Measurements from ENCODE around the gene OLFML3.
"Not testable (repeated sequence)": the region's sequence is repeated elsewhere in the genome, so short reads cannot be mapped to it uniquely, and the experiment has no call there.

The OLFML3 gene

DNA sequence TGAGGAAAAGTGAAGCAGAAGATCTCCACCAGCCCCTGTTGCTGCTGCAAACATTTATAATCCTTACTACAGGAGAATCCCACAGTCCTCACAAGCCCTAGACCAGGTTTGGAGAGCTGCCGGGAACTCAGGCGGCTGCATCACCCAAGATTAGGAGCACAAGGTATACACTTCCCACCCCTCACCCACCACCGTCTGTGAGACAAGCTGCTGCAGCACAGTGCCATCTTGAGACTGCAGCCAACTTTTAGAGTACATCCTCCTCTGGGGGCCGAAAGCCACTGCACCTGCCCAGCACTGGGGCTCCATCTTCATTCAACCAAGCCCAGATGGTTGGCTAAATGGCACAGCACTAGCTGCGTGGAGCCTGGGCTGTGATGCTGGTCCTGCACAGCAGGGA lies 13.8 kb downstream of the OLFML3 start:
- no peak for DNase-seq (ENCODE audit: low read depth)

DNA sequence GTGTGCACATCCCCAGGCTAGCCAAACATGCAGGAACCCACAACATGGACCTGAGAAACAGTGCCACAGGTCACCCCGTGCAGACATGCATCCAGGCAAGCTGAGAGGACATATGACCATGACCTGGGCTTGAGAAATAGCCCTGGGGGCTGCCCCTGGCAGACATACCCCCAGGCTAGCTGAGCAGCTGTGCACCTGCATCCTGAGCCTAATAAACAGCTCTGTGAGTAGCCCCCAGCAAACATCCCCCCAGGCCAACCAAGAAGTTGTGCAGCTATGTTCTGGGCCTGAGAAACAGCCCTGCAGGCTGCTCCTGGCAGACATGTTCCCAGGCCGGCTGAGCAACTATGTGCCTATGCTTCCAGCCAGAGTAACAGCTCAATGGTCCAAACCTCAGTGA lies 14.5 kb downstream of the OLFML3 start:
- DNase-seq (ENCODE audit: low read depth), result no peak

DNA sequence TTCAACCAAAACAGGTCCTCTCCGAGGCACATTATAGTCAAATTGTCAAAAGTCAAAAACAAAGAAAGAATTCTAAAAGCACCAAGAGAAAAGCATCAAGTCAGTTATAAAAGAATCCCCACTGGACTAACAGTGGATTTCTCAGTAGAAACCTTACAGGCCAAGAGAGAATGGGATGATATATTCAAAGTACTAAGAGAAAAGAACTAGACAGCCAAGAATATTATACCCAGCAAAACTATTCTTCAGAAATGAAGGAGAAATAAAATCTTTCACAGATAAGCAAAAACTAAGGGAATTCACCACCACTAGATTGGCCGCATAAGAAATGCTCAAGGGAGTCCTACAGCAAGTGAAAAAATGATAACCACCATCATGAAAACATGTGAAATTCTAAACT lies 16.1 kb downstream of the OLFML3 start:
- no peak for DNase-seq (ENCODE audit: low read depth)

DNA sequence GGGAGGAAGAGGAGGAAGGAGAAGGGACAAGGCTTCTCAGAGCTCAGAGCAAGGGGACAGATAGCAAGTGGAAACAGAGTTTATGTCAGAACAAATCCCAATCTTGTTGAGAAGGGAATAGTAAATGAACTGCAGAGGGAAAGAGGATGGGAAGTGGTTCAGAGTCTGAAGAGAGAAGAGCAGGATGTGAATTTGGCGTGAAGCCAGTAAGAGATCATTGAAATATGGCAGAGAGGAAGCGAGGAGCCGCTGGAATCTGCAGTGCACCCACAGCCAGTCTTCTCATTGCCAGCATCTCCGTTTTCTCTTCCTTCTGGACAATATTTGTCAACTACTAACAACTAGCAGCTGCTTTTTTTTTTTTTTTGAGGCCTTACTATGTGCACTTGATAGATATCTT lies 19.1 kb downstream of the OLFML3 start:
- no peak for DNase-seq (ENCODE audit: low read depth)

DNA sequence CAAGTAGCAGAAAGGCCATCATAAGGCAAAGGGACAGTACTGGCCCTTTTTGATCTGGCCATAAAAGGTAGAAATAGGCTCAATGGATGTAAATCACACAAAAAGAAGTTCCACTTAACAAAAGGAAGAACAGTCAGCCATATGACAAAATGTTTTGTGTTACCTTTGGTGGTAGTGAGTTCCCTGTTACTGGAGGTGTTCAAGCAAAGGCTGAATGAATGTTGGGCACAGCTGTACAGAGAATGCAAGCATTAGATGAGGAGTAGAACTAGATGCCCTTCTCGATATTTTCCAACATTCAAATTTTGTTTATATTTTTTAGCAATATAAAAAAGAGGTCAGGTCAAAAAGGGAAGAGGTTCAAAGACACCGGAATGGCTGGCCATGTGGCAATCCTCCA lies 20.0 kb downstream of the OLFML3 start:
- no peak for DNase-seq (ENCODE audit: low read depth)

DNA sequence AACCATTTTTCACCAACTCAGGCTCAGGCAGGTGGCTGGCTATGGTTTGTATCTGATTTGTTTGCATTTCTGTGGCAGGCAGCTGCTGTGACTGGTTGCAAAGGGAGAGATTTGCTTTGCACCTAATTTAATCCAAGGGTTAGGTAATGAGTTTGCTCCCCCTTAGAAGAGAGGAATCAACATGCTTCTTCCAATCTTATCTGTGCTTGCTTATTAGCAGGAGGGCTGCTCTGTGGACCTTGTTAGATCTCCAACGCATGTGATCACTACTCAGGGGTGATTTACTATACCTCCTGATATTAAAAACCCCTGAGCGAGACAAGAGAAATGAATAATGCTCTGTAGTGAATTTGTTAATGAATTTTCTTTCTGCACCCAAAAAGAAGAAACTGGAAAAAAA lies 20.5 kb downstream of the OLFML3 start:
- DNase-seq (ENCODE audit: low read depth), result no peak

DNA sequence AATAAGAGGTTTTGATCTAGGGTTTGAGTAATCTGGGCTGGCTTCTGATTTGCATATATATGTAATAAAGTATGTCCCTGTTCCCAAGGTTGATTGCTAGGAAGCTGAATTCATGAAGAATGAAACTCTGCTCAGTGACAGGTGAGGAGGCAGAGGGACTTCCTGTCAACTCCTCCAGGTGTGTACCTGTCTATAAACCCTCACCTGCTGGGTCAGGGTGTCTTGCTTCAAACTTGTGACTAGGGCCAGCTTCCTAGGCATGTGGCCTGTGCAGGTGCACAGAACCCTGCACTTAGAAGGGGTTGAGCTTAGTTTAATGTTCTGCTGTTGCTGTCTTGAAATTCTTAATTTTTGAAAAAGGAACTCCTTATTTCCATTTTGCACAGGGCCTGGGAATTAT lies 21.1 kb downstream of the OLFML3 start:
- DNase-seq (ENCODE audit: low read depth), result no peak

DNA sequence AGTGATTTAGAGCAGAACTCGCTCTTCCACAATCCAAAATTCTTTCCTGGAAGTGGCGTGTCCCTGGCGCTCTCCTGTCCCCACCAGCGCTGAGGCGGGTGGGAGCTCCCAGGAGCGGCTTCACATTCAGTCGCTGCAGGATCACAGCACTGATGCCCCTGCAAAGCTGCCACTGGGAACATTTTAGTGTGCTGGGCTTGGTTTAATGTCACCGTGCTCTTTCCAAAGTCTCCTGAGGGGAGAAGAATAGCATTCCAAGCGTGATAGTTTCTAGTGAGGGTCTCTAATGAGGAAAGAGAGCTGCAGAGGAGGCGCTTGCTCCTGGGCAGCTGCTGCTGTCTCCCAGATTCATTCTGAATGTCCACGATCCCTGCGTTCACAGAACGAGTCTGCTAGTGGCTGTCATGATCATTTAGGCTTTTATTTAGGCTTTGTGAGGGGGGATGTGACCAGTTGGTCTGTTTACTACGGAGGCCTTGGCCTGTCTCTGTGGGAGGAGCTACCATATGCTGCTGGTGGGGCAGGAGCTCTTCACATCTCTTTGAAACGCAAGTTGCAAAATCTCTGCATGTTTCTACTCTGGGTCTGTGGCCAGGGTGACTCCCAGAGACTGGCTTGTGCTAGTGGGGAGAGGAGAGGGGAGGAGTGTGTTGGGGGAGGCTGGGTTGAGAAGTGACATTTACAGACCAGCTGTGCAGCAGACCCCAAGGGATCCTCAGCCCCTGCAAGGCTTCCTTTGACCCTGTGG lies 23.4 kb downstream of the OLFML3 start:
- DNase-seq (ENCODE audit: low read depth), result no peak

DNA sequence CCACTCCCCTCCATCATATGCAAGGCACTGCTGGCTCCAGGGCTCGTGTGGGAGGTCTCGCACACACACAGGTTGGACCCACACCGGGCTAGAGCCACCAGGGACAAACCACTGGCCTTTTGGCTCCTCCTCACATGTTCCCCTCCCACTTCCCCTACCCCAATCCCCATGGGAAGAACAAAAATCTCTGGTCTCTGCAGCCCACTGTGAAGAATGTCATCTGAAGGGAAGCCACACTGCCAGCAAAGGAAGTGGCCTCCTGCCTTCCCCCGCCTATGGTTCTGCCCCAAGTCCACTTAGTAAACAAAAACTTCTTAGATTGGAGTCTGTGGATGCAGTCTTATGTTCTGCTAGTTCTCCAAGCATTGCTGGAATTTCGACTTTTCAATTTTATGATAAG lies 24.2 kb downstream of the OLFML3 start:
- DNase-seq (ENCODE audit: low read depth), result no peak

DNA sequence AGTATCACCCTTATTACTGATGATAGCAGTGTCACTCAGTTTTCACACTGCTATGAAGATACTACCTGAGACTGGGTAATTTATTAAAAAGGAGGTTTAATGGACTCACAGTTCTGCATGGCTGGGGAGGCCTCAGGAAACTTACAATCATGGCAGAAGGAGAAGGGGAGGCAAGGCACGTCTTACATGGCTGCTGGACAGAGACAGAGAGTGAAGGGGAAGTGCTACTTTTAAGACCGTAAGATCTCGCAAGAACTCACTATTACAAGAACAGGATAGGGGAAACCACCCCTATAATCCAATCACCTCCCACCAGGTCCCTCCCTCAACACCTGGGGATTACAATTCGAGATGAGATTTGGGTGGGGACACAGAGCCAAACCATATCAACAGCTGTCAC lies 27.6 kb downstream of the OLFML3 start:
- DNase-seq (ENCODE audit: low read depth), result not testable (repeated sequence)

DNA sequence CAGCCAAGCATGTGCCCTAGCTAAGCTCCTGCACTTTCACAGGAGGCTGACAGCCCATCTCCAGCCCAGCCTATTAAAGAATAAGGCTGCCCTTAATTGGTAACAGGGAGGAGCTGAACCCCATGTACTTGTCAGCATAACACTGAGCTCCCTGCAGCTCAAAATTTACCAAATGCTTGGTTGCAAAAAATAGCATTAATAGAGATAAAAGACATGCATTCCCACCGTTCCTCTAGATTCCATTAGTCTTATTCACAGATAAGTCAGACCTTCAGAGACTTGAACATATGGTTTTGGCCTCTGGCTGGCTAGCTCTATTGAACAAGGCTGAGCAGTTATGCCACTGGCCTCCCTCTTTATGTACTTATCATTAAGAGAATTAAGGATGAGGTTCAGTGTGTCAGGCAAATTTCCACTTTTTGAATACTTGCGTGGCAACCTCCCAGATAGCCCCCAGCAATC lies 29.2 kb downstream of the OLFML3 start:
- no peak for DNase-seq (ENCODE audit: low read depth)

DNA sequence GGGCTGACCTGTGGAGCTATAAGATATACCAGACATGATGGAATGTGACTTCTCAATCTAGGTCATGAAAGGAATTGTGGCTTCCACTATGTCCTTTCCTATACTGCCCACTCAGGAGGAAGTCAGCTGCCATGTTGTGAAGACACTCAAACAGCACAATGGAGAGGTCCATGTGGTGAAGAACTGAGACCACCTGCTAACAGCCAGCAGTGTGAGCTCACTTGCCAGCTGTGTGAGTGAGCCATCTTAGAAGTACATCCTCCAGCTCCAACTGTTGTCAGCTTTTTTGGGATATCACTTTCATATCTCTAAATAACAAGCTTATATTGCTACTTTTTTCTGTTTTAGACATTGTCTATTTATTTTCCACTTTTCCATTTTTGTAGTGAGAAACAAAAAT lies 29.7 kb downstream of the OLFML3 start:
- DNase-seq (ENCODE audit: low read depth), result no peak

DNA sequence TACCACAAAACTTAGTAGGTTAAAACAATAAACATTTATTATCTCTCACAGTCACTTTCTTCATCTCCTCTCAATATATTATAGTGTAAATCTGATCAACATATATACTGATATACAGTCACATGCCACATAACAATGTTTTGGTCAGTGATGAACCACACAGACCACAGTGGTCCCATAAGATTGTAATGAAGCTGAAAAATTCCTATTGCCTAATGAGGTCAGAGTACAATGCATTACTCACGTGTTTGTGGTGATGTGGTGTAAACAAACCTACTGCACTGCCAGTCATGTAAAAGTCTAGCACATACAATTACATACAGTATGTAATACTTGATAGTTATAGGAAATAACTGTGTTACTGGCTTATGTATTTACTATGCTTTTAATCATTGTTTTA lies 30.1 kb downstream of the OLFML3 start:
- DNase-seq (ENCODE audit: low read depth), result no peak

DNA sequence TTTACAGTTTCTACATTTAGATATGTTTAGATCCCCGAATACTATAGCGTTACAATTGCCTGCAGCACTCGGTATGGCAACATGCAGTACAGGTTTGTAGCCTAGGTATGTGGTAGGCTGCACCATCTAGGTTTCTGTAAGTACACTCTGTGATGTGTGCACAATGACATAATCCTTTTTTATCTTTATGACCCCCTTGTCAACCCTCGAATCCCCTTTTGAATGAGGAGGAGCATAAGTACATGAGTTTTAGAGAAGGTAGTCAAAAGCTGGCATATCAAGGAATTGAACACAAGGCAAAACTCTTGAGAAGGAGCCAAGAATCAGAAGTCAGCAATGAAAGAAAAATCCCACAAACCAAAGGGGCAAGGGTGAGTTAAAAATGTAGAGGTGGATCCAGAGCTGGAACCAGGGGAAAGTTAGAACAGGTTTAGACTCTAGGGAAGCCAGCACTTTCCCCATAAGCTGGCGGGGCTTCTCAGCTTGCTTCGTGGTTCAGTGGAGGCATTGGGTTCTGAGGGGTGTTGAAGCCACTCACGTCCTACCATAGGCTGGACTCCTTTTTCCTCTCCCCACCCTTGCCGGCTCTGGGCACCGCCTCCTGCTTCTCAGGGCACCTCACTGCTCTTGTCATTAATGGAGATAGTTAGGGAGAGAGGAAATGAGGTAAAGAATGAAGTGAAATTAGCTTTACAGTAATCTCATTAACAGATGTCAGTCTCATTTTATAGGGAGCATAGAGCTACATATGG lies 31.3 kb downstream of the OLFML3 start:
- no peak for DNase-seq (ENCODE audit: low read depth)

DNA sequence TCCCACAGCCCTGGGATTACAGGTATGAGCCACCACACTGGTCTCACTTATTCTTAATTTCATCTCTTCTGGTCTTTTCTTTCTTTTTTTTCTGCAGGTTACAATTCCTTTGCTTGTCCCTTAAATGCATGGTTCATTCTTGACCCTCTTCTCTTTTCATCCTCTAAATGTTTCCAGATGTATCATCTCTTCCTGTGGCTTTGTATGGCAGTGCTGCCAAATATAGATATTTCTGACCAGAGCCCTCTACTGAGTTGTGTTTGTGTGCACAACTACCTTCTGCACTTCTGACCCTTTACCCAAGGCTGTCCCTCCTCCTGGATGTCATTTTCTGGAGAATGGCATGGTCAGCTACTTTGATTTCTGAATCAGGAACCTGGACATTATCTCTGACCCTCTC lies 32.5 kb downstream of the OLFML3 start:
- no peak for DNase-seq (ENCODE audit: low read depth)

DNA sequence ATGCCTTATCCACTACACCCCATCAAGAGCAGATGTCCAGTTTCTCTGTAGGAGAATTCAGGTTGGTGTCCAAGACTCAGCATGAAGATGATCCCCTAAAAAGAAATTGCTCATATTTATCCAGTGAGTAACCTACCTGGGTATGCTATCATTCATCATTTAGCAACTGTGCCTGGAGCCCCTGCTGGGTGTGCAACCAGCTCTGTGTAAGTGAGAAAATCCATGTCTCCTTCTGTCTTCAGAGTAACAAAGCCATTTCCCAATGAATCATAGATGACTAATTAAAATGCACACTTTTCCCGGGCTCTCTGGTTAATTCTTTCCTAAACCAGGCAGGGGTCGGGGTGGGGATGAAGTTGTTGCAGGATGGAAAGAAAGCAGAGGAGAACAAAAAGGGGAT lies 35.8 kb downstream of the OLFML3 start:
- no peak for DNase-seq (ENCODE audit: low read depth)

DNA sequence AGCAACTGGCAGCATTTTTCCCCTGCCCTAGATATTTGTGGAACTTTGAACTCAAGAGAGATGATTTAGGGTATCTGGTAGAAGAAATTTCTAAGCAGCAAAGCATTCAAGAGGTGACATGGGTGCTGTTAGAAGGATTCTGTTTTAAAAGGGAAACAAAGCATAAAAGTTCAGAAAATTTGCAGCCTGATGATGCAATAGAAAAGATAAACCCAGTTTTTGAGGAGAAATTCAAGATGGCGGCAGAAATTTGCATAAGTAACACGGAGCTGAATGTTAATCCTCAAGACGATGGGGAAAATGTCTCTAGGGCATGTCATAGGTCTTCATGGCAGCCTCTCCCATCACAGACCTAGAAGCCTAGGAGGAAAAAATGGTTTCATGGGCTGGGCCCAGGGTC lies 40.5 kb downstream of the OLFML3 start:
- DNase-seq (ENCODE audit: low read depth), result not testable (repeated sequence)

DNA sequence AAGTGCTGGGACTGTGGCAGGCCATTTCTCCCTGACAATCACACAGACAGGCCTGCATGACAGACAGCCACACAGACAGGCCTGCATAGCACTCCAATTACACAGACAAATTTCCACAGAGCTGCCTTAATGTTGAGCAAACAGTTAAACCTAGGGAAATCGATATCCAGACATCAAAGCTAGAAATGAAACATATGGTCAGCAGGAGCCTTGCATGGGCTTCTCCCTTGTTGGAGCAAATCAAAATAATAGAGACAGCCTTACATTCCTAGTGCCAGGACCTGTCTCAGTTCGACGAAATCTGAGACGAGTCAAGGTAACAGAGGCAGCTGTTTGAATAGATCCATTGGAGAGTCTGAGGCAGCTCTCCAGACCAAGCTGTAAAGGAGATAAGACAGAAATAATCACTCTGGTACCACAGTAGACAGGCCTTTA lies 42.4 kb downstream of the OLFML3 start:
- no peak for DNase-seq (ENCODE audit: low read depth)

DNA sequence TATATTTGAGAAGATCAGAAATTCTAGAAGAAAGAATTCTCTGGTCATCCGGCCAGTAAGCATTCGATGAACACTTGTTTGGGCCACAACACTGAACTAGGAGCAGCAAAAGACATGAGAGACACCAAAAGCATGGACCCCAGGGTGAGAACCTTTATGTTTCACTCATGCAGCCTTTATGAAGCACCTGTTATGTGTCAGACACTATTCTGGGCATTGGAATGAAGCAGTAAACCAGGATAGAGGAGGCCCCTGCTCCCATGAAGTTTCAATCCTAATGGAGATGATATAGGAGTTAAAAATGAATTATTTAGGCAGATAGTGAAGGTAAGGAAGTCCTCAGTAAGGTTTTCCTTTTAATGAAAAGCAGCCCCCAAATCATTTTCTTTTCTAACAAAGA lies 43.6 kb downstream of the OLFML3 start:
- DNase-seq (ENCODE audit: low read depth), result no peak

DNA sequence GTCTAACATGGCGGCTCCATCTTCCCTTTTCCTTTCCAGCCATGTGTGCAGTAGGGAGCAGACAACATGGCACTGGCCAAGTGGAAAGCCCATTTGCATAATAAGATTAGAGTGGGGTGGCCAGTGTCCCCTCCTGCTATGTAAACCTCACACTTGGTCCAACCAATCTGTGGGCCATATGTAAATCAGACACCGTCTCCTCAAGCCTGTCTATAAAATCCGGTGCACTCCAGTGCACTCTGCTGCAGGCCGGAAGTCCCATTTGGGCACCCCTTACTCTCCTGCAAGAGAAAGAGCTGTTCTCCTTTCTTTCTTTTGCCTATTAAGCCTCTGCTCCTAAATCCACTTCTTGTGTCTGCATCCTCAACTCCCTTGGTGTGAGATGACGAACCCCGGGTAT lies 44.1 kb downstream of the OLFML3 start:
- no peak for DNase-seq (ENCODE audit: low read depth)

DNA sequence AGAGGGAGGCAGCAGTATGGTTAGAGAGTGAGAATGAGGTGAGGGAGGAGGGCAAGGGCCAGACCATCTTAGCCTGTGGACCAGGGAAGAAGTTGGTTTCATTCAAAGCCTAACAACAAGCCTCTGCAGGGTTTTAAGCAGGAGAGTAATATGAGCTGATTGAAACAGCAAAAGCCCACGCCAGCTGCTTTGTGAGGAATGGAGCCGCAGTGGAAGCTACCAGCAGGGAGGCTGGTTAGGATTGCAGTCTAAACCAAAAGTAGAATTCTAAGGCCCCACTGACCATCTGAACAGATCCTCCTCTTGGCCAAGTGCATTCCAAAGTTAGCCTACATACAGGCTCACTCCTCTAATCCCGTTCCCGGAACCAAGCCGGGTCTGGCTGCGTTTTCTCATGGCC lies 44.8 kb downstream of the OLFML3 start:
- DNase-seq (ENCODE audit: low read depth), result no peak

DNA sequence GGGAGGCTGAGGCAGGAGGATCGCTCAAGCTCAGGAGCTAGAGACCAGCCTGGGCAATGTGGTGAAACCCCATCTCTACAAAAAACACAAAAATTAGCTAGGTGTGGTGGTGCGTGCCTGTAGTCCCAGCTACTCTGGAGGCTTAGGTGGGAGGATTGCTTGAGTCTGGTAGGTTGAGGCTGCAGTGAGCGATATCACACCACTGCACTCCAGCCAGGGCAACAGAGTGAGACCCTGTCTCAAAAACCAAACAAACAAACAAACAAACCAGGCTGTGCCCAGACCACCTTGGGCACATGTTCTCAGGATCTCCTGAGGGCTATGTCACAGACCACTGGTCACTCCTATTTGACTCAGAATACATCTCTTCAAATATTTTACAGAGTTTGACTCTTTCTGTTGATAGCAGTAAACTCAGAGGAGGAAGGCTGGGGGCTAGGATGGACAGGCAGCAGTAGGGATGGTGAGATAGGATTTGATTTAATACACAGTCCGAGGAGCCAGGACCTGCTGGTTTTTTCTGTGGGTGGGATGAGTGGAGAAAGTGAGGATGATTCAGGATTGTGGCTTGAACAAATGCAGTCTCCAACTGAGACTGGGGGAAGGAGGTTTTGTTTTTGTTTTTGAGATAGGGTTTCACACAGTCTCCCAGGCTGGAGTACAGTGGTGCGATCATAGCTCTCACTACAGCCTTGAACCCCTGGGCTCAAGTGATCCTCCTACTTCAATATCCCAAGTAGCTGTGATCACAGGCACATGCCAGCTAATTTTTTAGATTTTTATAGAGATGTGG lies 46.5 kb downstream of the OLFML3 start:
- no peak for DNase-seq (ENCODE audit: low read depth)

DNA sequence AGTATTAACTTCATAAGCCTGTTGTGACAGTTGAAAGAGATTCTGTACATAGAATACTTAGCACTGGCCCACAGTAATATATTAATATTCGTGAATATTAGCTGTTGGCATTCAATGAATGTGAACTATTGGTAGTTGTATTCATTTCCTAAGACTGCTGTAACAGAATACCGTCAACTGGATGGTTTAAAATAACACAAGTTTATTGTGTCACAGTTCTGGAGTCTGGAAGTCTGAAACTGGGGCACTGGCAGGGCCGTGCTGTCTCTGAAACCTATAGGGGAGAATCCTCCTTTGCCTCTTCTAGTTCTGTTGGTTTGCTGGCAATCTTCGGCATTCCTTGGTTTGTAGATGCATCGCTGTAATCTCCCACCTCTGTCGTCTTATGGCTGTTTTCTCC lies 47.5 kb downstream of the OLFML3 start:
- no peak for DNase-seq (ENCODE audit: low read depth)
